ENCODE measurements around the gene WDR87. TPM values are rescaled to one million over a fixed set of nuclear protein-coding genes. Genes with fewer than 3 reads are reported as not detected.
"Not testable (repeated sequence)": the region's sequence is repeated elsewhere in the genome, so short reads cannot be mapped to it uniquely, and the experiment has no call there.

Gene WDR87
- polyA plus RNA-seq, 1 experiment, result not detected

DNA sequence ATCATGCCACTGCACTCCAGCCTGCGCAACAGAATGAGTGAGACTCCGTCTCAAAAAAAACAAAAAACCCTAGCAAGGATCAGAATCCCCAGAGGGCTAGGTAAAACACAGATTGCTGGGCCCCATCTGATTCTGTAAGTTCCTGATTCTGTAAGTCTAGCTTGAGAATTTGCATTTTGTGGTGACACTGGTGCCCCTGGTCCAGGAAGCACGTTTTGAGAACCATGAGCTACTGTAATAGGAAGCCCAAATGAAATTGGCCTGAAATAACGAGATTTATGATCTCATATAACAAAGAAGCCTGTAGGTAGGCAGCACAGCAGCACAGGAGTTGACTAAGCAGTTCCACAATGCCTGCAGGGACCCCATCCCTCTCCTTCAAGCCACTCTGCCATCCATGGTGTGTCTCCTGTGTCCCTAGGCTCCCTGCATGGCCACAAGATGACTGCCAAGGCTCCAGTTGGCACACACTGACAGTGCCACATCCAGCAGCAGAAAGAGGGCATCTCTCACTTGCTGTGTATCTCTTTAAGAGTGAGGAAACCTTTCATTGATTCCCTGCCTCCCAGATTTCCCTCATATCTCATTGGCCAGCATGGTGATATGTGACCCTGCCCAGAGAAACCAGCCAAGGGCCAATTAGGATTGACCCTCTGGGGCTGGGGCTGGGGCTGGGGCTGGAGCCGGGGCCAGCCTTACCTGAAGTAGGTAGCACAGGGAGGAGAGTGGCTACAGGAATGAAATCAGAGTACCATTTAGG lies 22.3 kb upstream of the WDR87 start:
- TF ChIP-seq, protein P1, sequence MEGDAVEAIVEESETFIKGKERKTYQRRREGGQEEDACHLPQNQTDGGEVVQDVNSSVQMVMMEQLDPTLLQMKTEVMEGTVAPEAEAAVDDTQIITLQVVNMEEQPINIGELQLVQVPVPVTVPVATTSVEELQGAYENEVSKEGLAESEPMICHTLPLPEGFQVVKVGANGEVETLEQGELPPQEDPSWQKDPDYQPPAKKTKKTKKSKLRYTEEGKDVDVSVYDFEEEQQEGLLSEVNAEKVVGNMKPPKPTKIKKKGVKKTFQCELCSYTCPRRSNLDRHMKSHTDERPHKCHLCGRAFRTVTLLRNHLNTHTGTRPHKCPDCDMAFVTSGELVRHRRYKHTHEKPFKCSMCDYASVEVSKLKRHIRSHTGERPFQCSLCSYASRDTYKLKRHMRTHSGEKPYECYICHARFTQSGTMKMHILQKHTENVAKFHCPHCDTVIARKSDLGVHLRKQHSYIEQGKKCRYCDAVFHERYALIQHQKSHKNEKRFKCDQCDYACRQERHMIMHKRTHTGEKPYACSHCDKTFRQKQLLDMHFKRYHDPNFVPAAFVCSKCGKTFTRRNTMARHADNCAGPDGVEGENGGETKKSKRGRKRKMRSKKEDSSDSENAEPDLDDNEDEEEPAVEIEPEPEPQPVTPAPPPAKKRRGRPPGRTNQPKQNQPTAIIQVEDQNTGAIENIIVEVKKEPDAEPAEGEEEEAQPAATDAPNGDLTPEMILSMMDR (IDR thresholded peaks at IDR 0.05; ENCODE audit: low read depth, low read length), result no peak
- ChIA-PET CTCF (no interaction called here), POLR2A (no interaction called here)
- no peak overlapping the region for H3K27ac ChIP-seq (ENCODE audit: low read depth, low read length)
- H3K27me3 ChIP-seq (ENCODE audit: control insufficient read depth, insufficient read depth, low read length), result no peaks in the 10 kb centered on the region
- H3K4me3 ChIP-seq (ENCODE audit: low read depth, low read length), result no peak overlapping the region
- H3K9me3 ChIP-seq (ENCODE audit: control insufficient read depth, insufficient read depth, low read length), result peaks cover 6% of the 10 kb centered on the region
- DNase-seq (ENCODE audit: low read depth, low spot score), result no peak

DNA sequence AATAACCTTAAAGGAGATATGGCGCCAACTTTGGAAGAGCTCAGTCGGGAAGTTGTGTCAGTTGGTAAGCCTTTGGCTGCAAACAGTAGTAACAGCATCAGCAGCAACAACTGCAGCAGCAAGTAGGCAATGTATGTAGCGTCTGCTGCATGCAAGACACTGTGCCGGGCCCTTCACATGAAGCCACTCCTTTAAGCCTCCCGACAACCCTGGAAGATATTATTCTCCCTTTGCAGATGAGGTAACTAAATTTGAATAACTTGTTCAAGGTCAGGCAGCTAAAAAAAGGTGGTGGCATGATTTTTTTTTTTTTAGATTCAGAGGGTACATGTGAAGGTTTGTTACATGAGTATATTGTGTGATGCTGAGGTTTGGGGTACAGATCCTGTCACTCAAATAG lies 20.3 kb upstream of the WDR87 start:
- CTCF ChIA-PET, result no interaction called here
- Histone ChIP-seq H3K9me3 (ENCODE audit: control insufficient read depth, insufficient read depth, low read length) (peaks cover 6% of the 10 kb centered on the region), H3K27me3 (ENCODE audit: control insufficient read depth, insufficient read depth, low read length) (no peaks in the 10 kb centered on the region), H3K27ac (ENCODE audit: low read depth, low read length) (no peak overlapping the region), H3K4me3 (ENCODE audit: low read depth, low read length) (no peak overlapping the region)
- TF ChIP-seq, protein P1 (IDR thresholded peaks at IDR 0.05; ENCODE audit: low read depth, low read length), result no peak
- DNase-seq (ENCODE audit: low read depth, low spot score), result no peak
- POLR2A ChIA-PET, result no interaction called here

DNA sequence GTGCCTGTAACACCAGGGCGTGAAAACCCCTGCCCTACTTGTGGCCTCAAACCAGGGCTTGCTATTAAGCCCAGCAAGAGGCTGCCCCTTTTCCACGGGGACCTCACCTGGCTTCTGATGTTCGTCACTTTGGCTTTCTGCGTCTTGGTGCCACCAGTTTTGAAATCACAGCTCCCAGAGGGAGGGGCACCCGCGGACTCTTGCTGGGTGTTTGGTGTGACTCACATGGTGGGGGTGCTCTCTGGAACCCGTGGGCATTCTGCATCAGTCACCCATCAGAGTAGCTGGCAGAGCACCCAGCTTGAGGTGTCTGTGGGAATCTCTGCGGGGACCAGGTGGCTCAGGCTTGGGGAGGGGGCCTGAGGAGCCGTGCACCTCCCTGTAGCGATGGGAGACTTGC lies 19.9 kb upstream of the WDR87 start:
- Histone ChIP-seq H3K27me3 (ENCODE audit: control insufficient read depth, insufficient read depth, low read length) (no peaks in the 10 kb centered on the region), H3K9me3 (ENCODE audit: control insufficient read depth, insufficient read depth, low read length) (peaks cover 6% of the 10 kb centered on the region), H3K27ac (ENCODE audit: low read depth, low read length) (no peak overlapping the region), H3K4me3 (ENCODE audit: low read depth, low read length) (no peak overlapping the region)
- TF ChIP-seq, protein P1 (IDR thresholded peaks at IDR 0.05; ENCODE audit: low read depth, low read length), result no peak
- DNase-seq (ENCODE audit: low read depth, low spot score), result no peak
- ChIA-PET POLR2A (no interaction called here), CTCF (no interaction called here)

DNA sequence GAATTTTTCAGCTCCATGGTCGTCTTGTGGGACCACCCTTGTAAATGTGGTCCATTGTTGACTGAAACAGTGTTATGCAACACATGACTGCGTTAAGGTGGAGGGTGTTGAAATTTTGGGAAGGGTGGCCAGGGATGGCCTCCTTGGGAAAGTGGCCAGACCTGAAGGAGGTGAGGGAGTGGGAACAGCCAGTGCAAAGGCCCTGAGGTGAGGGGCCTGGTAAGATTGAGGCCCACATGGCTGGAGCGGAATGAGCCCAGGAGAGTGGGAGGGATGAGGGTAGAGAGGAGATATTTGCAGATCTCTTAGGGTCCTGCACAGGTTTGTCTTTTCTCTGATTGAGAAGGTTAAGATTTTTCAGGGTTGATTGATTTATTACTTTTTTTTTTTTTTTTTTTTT lies 18.8 kb upstream of the WDR87 start:
- Histone ChIP-seq H3K27me3 (ENCODE audit: control insufficient read depth, insufficient read depth, low read length) (no peaks in the 10 kb centered on the region), H3K27ac (ENCODE audit: low read depth, low read length) (no peak overlapping the region), H3K9me3 (ENCODE audit: control insufficient read depth, insufficient read depth, low read length) (peaks cover 1% of the 10 kb centered on the region), H3K4me3 (ENCODE audit: low read depth, low read length) (no peak overlapping the region)
- ChIA-PET POLR2A (no interaction called here), CTCF (no interaction called here)
- TF ChIP-seq, protein P1 (IDR thresholded peaks at IDR 0.05; ENCODE audit: low read depth, low read length), result no peak
- DNase-seq (ENCODE audit: low read depth, low spot score), result no peak

DNA sequence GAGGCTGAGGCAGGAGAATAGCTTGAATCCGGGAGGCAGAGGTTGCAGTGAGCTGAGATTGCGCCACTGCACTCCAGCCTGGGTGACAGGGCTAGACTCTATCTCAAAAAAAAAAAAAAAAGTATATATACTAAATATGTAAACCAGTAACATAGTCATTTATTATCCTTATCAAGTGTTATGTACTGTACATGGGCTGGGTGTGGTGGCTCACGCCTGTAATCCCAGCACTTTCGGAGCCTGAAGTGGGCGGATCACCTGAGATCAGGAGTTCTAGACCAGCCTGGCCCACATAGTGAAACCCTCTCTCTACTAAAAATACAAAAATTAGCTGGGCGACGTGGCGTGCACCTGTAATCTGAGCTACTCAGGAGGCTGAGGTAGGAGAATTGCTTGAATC lies 18.2 kb upstream of the WDR87 start:
- H3K4me3 ChIP-seq (ENCODE audit: low read depth, low read length); H3K27ac ChIP-seq (ENCODE audit: low read depth, low read length); DNase-seq (ENCODE audit: low read depth, low spot score); POLR2A ChIA-PET; H3K27me3 ChIP-seq (ENCODE audit: control insufficient read depth, insufficient read depth, low read length); H3K9me3 ChIP-seq (ENCODE audit: control insufficient read depth, insufficient read depth, low read length): not testable (repeated sequence)
- CTCF ChIA-PET, result interaction anchor here (0.7 kb wide), 1 partner anchor 478 kb away, joined by 3 read pairs; the partner anchor contains the start of gene FAM98C
